B cell (primary cell): ENCODE data around the gene ATP11A.

Experiments used
- CTCF ChIP-seq: fragments of 200-600 bp; IDR thresholded peaks from one replicate; pipeline ENCODE4 v1.8.0; 2022; ENCODE audit warnings: antibody characterized with exemption, mild to moderate bottlenecking
- EZH2 ChIP-seq: IDR thresholded peaks from 2 replicates; pipeline ENCODE4 v1.6.1; 2012; ENCODE audit warnings: borderline replicate concordance, low read depth, mild to moderate bottlenecking, moderate library complexity, low read length; ENCODE audit not compliant: insufficient read depth, poor library complexity, severe bottlenecking

- TF ChIP-seq CTCF (no peak), EZH2 (no peak)
These were observed 65.5 kb downstream of the ATP11A start for GRCh38 chr13:112755331-112755730.
